ENCODE data around the gene ZSCAN10. TPM values are rescaled to one million over a fixed set of nuclear protein-coding genes. Genes with fewer than 3 reads are reported as not detected.

The ZSCAN10 gene
- total RNA-seq, 4 donors from 2014 or later: not detected

DNA sequence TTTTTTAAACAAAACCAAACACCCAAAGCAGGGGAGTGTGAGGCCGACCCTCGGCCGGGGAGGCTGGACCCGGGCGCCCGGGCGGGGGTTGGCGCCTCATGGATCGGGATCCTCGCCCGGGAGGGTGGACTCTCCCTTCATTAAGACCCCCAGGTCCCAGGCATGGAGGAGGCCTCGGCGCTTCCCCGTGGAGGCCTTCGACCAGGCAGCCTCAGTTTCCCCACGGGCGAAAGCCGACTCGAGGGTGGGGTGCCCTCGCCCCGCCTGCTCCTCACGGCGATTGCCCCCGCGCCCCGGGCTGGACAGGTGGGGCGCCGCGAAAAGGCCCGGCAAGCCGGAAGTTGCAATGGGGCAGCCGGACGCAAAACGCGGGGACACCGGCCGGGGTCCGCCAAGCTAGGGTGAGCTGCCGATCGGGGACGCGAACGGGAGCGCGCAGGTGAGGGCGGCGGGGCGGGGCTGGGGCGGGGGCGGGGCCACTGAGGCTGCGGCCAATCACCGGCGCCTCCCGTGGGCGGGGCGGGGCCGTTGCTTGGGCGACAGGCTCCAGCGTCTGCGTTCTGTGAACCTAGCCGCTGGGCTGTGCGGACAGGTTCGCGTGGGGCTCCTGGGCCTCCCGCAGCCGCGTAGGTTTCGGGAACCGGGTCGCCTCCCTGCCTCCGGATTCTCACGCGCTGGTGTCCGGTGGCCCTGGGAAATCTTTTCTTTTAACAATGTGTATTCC is 7.3 kb upstream of the ZSCAN10 start:
- peak; percentile 53 to 76 for DNase-seq (ENCODE audit: low spot score in 2 of 2)
- WGBS, 2 donors: 2 to 6% methylated on average over 31 to 38 of the region's 74 CpGs
- no peaks in the 10 kb centered on the region for H3K9me3 ChIP-seq
- peaks cover 0 to 18% (median 11%) of the 10 kb centered on the region in 4 donors for H3K4me1 ChIP-seq
- H3K36me3 ChIP-seq: no peaks in the 10 kb centered on the region
- peak; percentile 29 to 68 for TF ChIP-seq EP300 (IDR thresholded peaks at IDR 0.05)
- TF ChIP-seq, protein P1, sequence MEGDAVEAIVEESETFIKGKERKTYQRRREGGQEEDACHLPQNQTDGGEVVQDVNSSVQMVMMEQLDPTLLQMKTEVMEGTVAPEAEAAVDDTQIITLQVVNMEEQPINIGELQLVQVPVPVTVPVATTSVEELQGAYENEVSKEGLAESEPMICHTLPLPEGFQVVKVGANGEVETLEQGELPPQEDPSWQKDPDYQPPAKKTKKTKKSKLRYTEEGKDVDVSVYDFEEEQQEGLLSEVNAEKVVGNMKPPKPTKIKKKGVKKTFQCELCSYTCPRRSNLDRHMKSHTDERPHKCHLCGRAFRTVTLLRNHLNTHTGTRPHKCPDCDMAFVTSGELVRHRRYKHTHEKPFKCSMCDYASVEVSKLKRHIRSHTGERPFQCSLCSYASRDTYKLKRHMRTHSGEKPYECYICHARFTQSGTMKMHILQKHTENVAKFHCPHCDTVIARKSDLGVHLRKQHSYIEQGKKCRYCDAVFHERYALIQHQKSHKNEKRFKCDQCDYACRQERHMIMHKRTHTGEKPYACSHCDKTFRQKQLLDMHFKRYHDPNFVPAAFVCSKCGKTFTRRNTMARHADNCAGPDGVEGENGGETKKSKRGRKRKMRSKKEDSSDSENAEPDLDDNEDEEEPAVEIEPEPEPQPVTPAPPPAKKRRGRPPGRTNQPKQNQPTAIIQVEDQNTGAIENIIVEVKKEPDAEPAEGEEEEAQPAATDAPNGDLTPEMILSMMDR (IDR thresholded peaks at IDR 0.05): no peak
- peak overlapping the region; percentile 26 to 86 (median 74) for H3K27ac ChIP-seq
- H3K4me3 ChIP-seq: peak overlapping the region; percentile 48 to 70 (median 58)
- peaks cover 0 to 11% of the 10 kb centered on the region in 2 donors for H3K27me3 ChIP-seq

DNA sequence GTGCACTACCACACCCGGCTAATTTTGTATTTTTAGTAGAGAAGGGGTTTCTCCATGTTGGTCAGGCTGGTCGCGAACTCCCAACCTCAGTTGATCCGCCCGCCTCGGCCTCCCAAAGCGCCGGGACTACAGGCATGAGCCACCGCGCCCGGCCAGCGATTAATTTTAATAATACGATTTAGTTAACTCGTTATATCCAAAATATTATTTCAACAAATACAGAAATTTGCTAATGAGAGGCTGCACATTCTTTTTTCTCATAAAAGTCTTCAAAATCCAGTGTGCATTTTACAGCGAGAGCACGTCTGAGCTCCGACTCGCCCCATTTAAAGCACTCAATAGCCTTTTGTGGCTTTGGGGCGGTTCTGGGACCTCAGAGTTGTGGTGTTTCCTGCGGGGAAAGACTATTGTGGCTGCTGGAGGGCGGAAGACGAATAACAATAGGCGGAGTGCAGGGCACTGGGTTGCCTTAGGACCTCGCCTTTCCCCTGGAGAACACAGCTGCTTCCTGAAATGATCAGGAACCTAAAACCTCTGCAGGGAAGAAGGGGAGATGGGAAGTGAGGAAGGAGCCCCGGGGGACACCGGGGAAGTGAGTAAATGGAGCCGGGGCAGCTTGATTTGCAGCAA is 2.9 kb upstream of the ZSCAN10 start:
- TF ChIP-seq EP300 (IDR thresholded peaks at IDR 0.05) (peak in 1 of 2 donors; percentile 40), POLR2A (IDR thresholded peaks at IDR 0.05) (no peak)
- TF ChIP-seq, protein P1 (IDR thresholded peaks at IDR 0.05): no peak
- Histone ChIP-seq H3K27ac (peak overlapping the region in 1 of 4 donors; percentile 15), H3K4me3 (no peak overlapping the region), H3K4me1 (peaks cover 0 to 18% (median 8%) of the 10 kb centered on the region in 4 donors), H3K9me3 (no peaks in the 10 kb centered on the region), H3K36me3 (no peaks in the 10 kb centered on the region), H3K27me3 (peaks cover 0 to 51% of the 10 kb centered on the region in 2 donors)
- DNase-seq (ENCODE audit: low spot score in 2 of 2): no peak
- 18 to 44% methylated on average over 27 of the region's 27 CpGs for WGBS, 2 donors

DNA sequence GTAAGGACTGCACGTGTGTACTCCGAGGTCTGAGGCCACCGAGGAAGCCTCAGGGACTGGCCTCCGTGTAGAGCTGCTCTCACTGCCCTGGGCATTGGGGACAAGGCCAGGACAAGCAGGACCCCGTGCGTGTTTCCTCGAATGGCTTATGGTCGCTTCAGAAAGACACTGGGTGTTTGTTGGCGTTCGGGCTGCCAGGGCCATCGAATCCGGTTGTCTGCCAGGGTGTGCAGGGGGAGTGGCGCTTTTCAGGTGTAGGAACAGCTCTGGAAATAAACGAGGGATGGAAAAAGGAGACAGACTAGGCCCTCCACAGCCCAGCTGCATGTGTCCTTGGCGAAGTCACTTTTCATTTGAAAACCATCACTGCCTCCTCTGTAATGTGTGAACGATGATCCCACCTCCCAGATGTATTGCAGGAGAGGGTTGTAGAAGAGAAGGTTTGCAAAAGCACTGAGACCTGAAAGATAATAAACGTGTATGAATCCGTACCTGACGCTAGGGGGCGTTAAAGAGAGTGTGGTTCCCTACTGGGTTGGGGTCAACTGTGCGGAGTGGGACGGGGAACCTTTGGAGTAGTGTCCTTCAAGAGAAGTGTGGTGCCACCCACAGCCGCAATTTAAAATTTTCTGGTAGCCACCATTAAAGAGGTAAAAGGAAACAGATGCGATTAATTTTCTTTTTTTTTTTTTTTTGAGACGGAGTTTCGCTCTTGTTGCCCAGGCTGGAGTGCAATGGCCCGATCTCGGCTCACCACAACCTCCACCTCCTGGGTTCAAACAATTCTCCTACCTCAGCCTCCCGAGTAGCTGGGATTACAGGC is 2.1 kb upstream of the ZSCAN10 start:
- Histone ChIP-seq H3K27me3 (peaks cover 0 to 52% of the 10 kb centered on the region in 2 donors), H3K36me3 (no peaks in the 10 kb centered on the region), H3K4me3 (no peak overlapping the region), H3K4me1 (peaks cover 0 to 14% (median 5%) of the 10 kb centered on the region in 4 donors), H3K9me3 (no peaks in the 10 kb centered on the region), H3K27ac (peak overlapping the region in 1 of 4 donors; percentile 15)
- WGBS, 2 donors: 39 to 63% methylated on average over 20 to 29 of the region's 29 CpGs
- TF ChIP-seq EP300 (IDR thresholded peaks at IDR 0.05) (no peak), POLR2A (IDR thresholded peaks at IDR 0.05) (no peak)
- TF ChIP-seq, protein P1 (IDR thresholded peaks at IDR 0.05): peak in 4 of 5 experiments; percentile 28 to 39 (median 32)
- no peak for DNase-seq (ENCODE audit: low spot score in 2 of 2)

DNA sequence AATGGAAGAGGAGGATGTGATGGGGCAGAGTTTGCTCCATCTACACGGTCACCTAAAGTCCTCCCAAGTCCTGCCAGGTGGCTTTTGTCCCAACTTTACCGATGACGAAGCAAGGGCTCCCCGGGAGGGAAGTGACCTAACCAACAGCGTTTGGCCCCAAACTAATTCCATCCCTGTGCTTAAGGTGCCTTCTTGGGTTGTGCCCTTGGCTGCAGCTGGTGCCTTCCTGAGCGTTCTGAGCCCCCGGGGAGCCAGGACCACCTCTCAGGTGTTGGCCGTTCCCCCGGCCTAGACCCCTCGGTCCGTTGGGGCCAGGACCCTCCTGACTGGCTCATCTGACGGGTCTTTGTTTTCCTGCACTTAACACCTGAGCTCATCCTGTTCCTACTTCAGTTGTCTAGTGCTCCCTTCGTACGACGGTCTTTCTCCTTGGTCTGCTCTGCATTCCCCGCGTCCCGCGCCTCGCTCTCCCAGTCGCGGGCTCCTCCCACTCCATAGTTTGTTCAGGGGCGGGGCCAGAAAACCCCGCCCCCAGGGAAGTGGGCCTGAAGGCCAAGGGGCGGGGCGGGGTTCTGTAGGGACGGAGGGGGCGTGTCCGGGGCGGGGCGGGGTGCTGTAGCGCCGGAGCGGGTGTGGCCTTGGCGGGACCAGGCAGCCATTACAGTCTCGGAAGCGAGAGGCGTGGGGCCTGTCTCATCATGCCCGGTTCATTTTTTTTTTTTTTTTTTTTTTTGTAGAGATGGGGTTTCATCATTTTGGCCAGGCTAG is 822 bp upstream of the ZSCAN10 start:
- WGBS, 2 donors: 3 to 7% methylated on average over 39 of the region's 39 CpGs
- Histone ChIP-seq H3K27ac (no peak overlapping the region), H3K36me3 (no peaks in the 10 kb centered on the region), H3K4me3 (peak overlapping the region in 1 of 4 donors; percentile 15), H3K4me1 (peaks cover 0 to 7% (median 3%) of the 10 kb centered on the region in 4 donors), H3K9me3 (no peaks in the 10 kb centered on the region), H3K27me3 (peaks cover 0 to 52% of the 10 kb centered on the region in 2 donors)
- DNase-seq (ENCODE audit: low spot score in 2 of 2): peak; percentile 77 to 78
- TF ChIP-seq EP300 (IDR thresholded peaks at IDR 0.05): no peak
- TF ChIP-seq POLR2A (IDR thresholded peaks at IDR 0.05): no peak
- TF ChIP-seq, protein P1 (IDR thresholded peaks at IDR 0.05): no peak
